GM18909 (cell line): Measurements from ENCODE around the gene FGF23.

Experiments
- ATAC-seq: cut with Tn5 transposase; IDR thresholded peaks from one replicate; pipeline ENCODE4 v1.9.1; 2021; ENCODE audit warnings: mild to moderate bottlenecking; ENCODE audit not compliant: unreplicated experiment, poor library complexity

The FGF23 gene

GRCh38 chr12:4386801-4387200 lies 7.3 kb upstream of the FGF23 start:
- ATAC-seq, result no peak

- no peak for ATAC-seq
Observed at GRCh38 chr12:4383304-4383865, 3.9 kb upstream of the FGF23 start.

- ATAC-seq, result no peak
Observed at GRCh38 chr12:4380332-4380731, 820 bp upstream of the FGF23 start.

- ATAC-seq, result no peak
Observed at GRCh38 chr12:4378772-4379171, 740 bp downstream of the FGF23 start.

- ATAC-seq, result no peak
Observed at GRCh38 chr12:4375449-4375848, 4.1 kb downstream of the FGF23 start.

- no peak for ATAC-seq
Observed at GRCh38 chr12:4372653-4373052, 6.9 kb downstream of the FGF23 start.

GRCh38 chr12:4370265-4370664 lies 9.2 kb downstream of the FGF23 start:
- ATAC-seq, result no peak

GRCh38 chr12:4369548-4369947 lies 10.0 kb downstream of the FGF23 start:
- ATAC-seq, result no peak

- ATAC-seq, result no peak
Observed at GRCh38 chr12:4366090-4366489, 13.4 kb downstream of the FGF23 start.

- ATAC-seq, result no peak
Observed at GRCh38 chr12:4356041-4356327, 23.5 kb downstream of the FGF23 start.

- ATAC-seq, result no peak
Observed at GRCh38 chr12:4355156-4356040, 24.1 kb downstream of the FGF23 start.

GRCh38 chr12:4353785-4354208 lies 25.7 kb downstream of the FGF23 start:
- ATAC-seq, result no peak

GRCh38 chr12:4346931-4347330 lies 32.6 kb downstream of the FGF23 start:
- ATAC-seq, result no peak

GRCh38 chr12:4331842-4332241 lies 47.7 kb downstream of the FGF23 start:
- ATAC-seq, result no peak

GRCh38 chr12:4331221-4331620 lies 48.3 kb downstream of the FGF23 start:
- no peak for ATAC-seq

GRCh38 chr12:4330203-4330602 lies 49.3 kb downstream of the FGF23 start:
- ATAC-seq, result no peak

- no peak for ATAC-seq
Observed at GRCh38 chr12:4327293-4327692, 52.2 kb downstream of the FGF23 start.

GRCh38 chr12:4325966-4326365 lies 53.5 kb downstream of the FGF23 start:
- no peak for ATAC-seq

GRCh38 chr12:4324366-4324765 lies 55.1 kb downstream of the FGF23 start:
- no peak for ATAC-seq

- ATAC-seq, result no peak
Observed at GRCh38 chr12:4323396-4323795, 56.1 kb downstream of the FGF23 start.

GRCh38 chr12:4322726-4323125 lies 56.8 kb downstream of the FGF23 start:
- no peak for ATAC-seq
